AG10803 (cell line): Measurements from ENCODE around the gene MKRN2OS.

Source experiments
- DNase-seq: peaks from one replicate; pipeline ENCODE4 v3.0.0; 2010; ENCODE audit warnings: low read depth
- H3K4me3 ChIP-seq: 2 replicates; pipeline ENCODE4 v1.5.1; 2011; ENCODE audit warnings: mild to moderate bottlenecking, low read length, control low read depth
- TF ChIP-seq, protein P1 (sequence below): conservative IDR thresholded peaks from 2 replicates; pipeline ENCODE4 v1.5.1; 2011; ENCODE audit warnings: mild to moderate bottlenecking, low read length, control low read depth, inconsistent platforms

Gene MKRN2OS, protein sequence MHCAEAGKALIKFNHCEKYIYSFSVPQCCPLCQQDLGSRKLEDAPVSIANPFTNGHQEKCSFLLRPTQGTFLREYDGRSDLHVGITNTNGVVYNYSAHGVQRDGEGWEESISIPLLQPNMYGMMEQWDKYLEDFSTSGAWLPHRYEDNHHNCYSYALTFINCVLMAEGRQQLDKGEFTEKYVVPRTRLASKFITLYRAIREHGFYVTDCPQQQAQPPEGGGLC

DNA sequence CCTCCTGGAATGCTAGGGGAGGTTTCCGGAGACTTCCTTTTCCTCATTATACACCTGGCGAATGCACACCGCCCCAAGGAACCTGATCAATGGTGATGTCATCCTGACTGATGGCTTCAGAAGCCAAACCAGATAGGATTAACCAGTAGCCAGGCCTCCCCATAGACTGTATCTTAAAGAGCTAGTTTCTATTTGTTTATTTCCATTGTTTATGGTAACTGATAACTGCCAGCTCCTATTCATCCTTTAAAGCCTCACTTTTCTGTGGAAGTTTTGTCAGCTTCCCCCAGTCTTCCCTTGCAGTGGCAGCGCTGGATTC lies at the start of gene MKRN2OS:
TSS of gene MKRN2OS (minus strand) at position 27 of the 319 bp plus-strand sequence. CDS start 35 bp downstream, outside the sequence.
- DNase-seq = no peak
- TF ChIP-seq, protein P1, sequence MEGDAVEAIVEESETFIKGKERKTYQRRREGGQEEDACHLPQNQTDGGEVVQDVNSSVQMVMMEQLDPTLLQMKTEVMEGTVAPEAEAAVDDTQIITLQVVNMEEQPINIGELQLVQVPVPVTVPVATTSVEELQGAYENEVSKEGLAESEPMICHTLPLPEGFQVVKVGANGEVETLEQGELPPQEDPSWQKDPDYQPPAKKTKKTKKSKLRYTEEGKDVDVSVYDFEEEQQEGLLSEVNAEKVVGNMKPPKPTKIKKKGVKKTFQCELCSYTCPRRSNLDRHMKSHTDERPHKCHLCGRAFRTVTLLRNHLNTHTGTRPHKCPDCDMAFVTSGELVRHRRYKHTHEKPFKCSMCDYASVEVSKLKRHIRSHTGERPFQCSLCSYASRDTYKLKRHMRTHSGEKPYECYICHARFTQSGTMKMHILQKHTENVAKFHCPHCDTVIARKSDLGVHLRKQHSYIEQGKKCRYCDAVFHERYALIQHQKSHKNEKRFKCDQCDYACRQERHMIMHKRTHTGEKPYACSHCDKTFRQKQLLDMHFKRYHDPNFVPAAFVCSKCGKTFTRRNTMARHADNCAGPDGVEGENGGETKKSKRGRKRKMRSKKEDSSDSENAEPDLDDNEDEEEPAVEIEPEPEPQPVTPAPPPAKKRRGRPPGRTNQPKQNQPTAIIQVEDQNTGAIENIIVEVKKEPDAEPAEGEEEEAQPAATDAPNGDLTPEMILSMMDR = no peak
- H3K4me3 ChIP-seq = no peak within 1 kb of the TSS

DNA sequence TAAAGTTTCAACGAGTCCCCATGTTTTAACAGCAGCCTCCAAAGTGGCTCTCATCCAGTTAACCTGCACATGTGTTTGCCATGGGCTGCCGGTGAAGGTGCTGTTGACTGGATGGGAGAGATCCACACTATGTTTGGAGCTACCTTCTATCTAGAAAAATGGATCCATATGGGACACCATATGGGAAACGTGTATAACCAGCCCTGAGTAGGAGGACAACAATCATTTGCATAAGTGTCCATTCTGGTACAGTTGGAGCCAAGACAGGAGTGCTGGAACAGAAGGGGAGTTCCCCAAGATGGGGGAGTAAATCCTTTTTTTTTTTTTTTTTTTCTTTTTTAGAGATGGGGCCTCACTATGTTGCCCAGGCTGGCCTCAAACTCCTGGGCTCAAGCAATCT lies 48.2 kb upstream of the MKRN2OS start:
- DNase-seq = no peak
- H3K4me3 ChIP-seq = no peak overlapping the region
- TF ChIP-seq, protein P1 = no peak

DNA sequence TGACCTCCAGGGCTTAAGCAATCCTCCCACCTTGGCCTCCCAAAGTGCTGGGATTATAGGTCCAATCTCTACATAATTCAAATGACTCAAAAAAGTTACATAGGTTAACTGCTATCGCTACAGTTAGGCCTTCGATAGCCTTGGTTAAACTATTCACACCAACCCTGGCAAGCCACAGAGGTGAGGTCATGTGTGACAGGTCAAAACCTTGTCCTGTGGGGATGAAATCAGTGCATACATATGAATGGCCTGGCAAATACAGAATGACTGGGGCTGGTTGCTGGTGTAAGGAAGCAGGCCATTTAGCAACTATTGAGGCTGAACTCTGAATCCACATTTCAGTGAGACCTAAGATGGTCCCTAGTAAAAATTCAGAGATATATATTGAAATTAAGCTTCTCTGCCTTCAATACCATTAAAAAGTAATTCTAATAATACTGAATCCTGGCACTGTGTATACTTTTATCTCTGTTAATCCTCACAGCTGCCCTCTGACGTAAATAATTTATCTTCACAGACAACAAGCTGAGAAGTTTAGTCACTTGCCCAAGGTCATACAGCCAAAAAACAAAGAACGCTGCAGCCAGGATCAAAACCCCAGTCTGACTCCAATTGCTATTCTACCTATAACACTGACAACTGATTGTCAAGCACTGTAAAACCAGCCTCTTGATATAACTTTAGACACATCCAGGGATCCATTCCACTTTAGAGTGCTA lies 46.9 kb upstream of the MKRN2OS start:
- H3K4me3 ChIP-seq = no peak overlapping the region
- no peak for DNase-seq

DNA sequence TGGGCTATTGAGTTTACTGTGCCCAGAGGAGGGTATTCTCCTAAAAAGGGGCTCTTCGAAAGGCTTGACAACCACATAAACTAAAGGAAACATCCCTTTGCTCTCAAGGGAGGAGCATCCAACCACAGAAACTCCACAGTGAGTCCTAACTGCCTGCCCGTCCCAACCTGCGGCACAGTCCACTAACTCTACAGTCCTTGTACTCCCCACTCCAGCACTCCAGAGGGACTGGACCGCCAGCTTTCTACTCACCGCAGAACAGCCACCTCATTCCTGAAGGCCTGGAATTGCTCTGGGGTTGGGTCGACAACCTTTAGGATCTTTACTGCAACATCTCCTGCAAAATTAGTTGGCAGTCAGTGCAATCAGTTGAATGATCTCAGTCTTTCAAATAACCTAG lies 46.2 kb upstream of the MKRN2OS start:
- no peak overlapping the region for H3K4me3 ChIP-seq
- no peak for DNase-seq
- TF ChIP-seq, protein P1 = no peak

More for the DNA sequence above, 46.9 kb upstream of the MKRN2OS start:
- TF ChIP-seq, protein P1 = no peak

DNA sequence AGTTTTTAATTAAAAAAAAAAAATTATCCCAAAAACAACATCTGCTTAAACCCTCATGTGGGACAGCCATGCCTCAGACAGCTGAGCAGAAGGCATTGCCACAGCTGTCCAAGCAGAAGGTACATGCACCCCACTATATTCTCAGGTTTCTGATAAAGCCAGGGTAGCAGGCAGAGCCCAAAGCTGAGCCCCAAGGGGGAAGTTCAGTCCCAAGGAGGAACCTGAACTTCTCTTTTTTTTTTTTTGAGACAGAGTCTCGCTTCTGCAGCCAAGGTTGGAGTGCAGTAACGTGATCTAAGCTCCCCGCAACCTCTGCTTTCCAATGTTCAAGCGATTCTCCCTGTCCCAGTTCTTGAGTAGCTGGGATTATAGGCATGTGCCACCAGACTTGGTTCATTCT lies 44.8 kb upstream of the MKRN2OS start:
- TF ChIP-seq, protein P1 = no peak
- no peak overlapping the region for H3K4me3 ChIP-seq
- DNase-seq = no peak

DNA sequence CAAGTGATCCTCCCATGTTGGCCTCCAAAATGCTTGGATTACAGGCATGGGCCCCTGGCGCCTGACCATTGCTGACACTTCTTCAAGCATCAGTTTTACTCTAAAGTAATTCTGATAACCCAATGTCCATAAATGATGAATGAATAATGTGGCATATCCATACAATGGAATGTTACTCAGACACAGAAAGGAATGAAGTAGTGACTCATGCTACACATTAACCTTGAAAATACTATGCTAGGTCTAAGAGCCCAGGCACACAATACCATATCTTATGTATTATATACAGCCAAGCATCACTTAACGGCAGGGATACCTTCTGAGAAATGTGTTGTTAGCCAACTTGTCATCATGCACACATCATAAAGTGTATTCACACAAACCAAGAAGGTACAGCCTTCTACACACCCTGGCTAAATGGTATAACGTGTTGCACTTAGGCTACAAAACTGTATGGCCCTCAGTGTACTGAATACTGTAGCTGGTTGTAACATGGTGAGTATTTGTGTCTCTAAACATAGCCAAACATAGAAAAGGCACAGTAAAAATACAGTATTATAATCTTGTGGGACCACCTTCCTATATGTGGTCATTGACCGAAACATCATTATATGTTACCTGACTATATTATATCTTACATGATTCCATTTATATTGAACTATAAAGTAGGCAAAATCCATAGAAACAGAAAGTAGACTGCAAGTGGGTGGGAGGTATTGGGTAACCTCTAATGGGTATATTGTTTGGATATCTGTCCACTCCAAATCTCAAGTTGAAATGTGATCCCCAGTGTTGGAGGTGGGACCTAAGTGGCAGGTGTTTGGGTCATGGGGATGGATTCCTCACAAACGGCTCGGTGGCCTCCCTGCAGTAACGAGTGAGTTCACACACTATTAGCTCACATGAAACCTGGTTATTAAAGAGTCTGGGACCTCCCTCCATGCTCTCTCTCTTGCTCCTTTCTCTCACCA lies 43.0 kb upstream of the MKRN2OS start:
- TF ChIP-seq, protein P1 = no peak
- H3K4me3 ChIP-seq = no peak overlapping the region
- DNase-seq = no peak
